H1 (cell line): ENCODE measurements around the gene DNAJB13. TPM values are rescaled to one million over a fixed set of nuclear protein-coding genes. Genes with fewer than 3 reads are reported as not detected.

Source experiments
- CBX5 ChIP-seq: fragments of 300-800, 300-1000 bp; sonication (generic); IDR thresholded peaks from 2 replicates; pipeline ENCODE4 v1.7.1; 2016; ENCODE audit warnings: antibody characterized with exemption, low read length, low read depth
- CHD2 ChIP-seq: IDR thresholded peaks from 2 replicates; pipeline ENCODE4 v1.6.1; 2012; ENCODE audit warnings: low read length, improper control_type of control experiment
- EP300 ChIP-seq, 2 experiments: IDR thresholded peaks; 1 replicate in 1 of 2; 2 replicates in 1 of 2; pipeline ENCODE4 v1.6.1; 2011 to 2012; ENCODE audit warnings: low read depth in 2 of 2, low read length in 2 of 2, mild to moderate bottlenecking in 2 of 2, borderline replicate concordance in 1 of 2, inconsistent platforms in 1 of 2, moderate library complexity in 1 of 2
- HDAC2 ChIP-seq, 2 experiments: fragments of 300-600 bp in 1 of 2; sonication (generic) in 1 of 2; IDR thresholded peaks; 2 replicates each; pipeline ENCODE4 v1.6.1; 2011 to 2012; ENCODE audit warnings: low read depth in 2 of 2, low read length in 2 of 2, mild to moderate bottlenecking in 2 of 2, moderate library complexity in 2 of 2, borderline replicate concordance in 1 of 2, inconsistent platforms in 1 of 2
- MAX ChIP-seq: IDR thresholded peaks from 2 replicates; pipeline ENCODE4 v1.6.1; 2012; ENCODE audit warnings: inconsistent platforms
- polyA plus RNA-seq, 7 experiments: library from polyadenylated mRNA; depleted of rRNA in 3 of 7; stranded (reverse) in 5 of 7; unstranded in 2 of 7; fragments of >200 nt in 5 of 7; fragments of 200-250 nt in 2 of 7; gene quantifications; 1 replicate in 5 of 7; 2 replicates in 1 of 7; 4 replicates in 1 of 7; pipeline versions ENCODE4 v1.2.1 to v1.2.3, GENCODE V29; 2011 to 2013; ENCODE audit warnings: missing spikeins in 2 of 7, mixed read lengths in 2 of 7
- total RNA-seq: library from RNA; stranded (reverse); fragmentation: NEBNext Ultra II Directional; extraction: Animal tissue kit (Norgen Biotek cat#: 25700); gene quantifications from 2 replicates; pipeline ENCODE4 v1.2.1, GENCODE V29; 2021

DNAJB13 gene
- total and polyA plus RNA-seq, 2 of the 8 experiments (the other 6 are each of a cell fraction or from before 2014, with no cell fraction given): 0.27 TPM; not detected in 1

- TF ChIP-seq EP300 (IDR thresholded peaks at IDR 0.05; ENCODE audit: borderline replicate concordance in 1 of 2, low read depth in 2 of 2, low read length in 2 of 2) (no peak), CHD2 (no peak), HDAC2 (IDR thresholded peaks at IDR 0.05; ENCODE audit: borderline replicate concordance in 1 of 2, low read depth in 2 of 2, low read length in 2 of 2) (no peak), CBX5 (no peak), MAX (no peak)
Measured at GRCh38 chr11:73914284-73914683, 36.5 kb upstream of the DNAJB13 start (continued).
